IMR-90 (cell line): ENCODE results near the gene SPINT3. TPM values are rescaled to one million over a fixed set of nuclear protein-coding genes. Genes with fewer than 3 reads are reported as not detected.
A peak's percentile ranks its signal among the peaks of the same experiment; 100 is the strongest.
"Not testable (repeated sequence)": the region's sequence is repeated elsewhere in the genome, so short reads cannot be mapped to it uniquely, and the experiment has no call there.

Experiments
- ATAC-seq: fragments of 200-7000 bp; cut with Tn5 transposase; 2 replicates; pipeline ENCODE4 v1.9.1; 2020; ENCODE audit warnings: low read depth, mild to moderate bottlenecking, moderate library complexity
- BruUV-seq: library from RNA; stranded (reverse); fragments of 400-500 nt; replicated peaks from 2 replicates; lab custom pipeline; 2021; lab: Mats Ljungman, UMichigan
- CTCF ChIA-PET: fragments of 300-600 bp; formaldehyde crosslinking; extraction: SDS; loops from one replicate; lab custom pipeline; 2021; ENCODE audit warnings: antibody characterized with exemption; lab: Yijun Ruan, JAX
- POLR2A ChIA-PET: fragments of 300-600 bp; sonication (Branson Sonifier 250); formaldehyde crosslinking; loops from one replicate; lab custom pipeline; 2022; ENCODE audit warnings: antibody characterized with exemption; ENCODE audit not compliant: unreplicated experiment; lab: Charles Lee
- DNase-seq: peaks from one replicate; pipeline ENCODE4 v3.0.0; 2013
- H2AFZ ChIP-seq: replicated peaks from 2 replicates; pipeline ENCODE3; 2013; ENCODE audit warnings: low read length, mild to moderate bottlenecking; ENCODE audit not compliant: poor library complexity
- H2AK5ac ChIP-seq: 2 replicates; pipeline ENCODE4 v1.6.1; 2013; ENCODE audit warnings: low read depth, low read length, inconsistent platforms
- H2AK9ac ChIP-seq: replicated peaks from 2 replicates; pipeline ENCODE3; 2013; ENCODE audit warnings: mild to moderate bottlenecking, low read depth, low read length, moderate library complexity; ENCODE audit not compliant: poor library complexity
- H2BK120ac ChIP-seq: 2 replicates; pipeline ENCODE4 v1.6.1; 2013; ENCODE audit warnings: low read depth, low read length, inconsistent platforms
- H2BK15ac ChIP-seq: 3 replicates; pipeline ENCODE4 v1.6.1; 2013; ENCODE audit warnings: low read depth, low read length, inconsistent platforms
- H2BK20ac ChIP-seq: 2 replicates; pipeline ENCODE4 v1.6.1; 2013; ENCODE audit warnings: low read depth, mild to moderate bottlenecking, inconsistent platforms, low read length, moderate library complexity
- H2BK5ac ChIP-seq: 2 replicates; pipeline ENCODE4 v1.6.1; 2013; ENCODE audit warnings: mild to moderate bottlenecking, low read depth, low read length, inconsistent platforms; ENCODE audit not compliant: poor library complexity, severe bottlenecking
- H3K14ac ChIP-seq: replicated peaks from 2 replicates; pipeline ENCODE4 v1.6.1; 2013; ENCODE audit warnings: low read depth, low read length, inconsistent platforms
- H3K18ac ChIP-seq: 2 replicates; pipeline ENCODE4 v1.6.1; 2013; ENCODE audit warnings: low read depth, low read length, control low read depth
- H3K23ac ChIP-seq: 2 replicates; pipeline ENCODE4 v1.6.1; 2013; ENCODE audit warnings: low read depth, low read length, inconsistent platforms
- H3K27ac ChIP-seq: 2 replicates; pipeline ENCODE4 v1.5.1; 2013; ENCODE audit warnings: mild to moderate bottlenecking, control low read depth, low read length; ENCODE audit not compliant: insufficient read depth
- H3K27me3 ChIP-seq: 2 replicates; pipeline ENCODE4 v1.6.1; 2013; ENCODE audit warnings: low read length; ENCODE audit not compliant: control insufficient read depth, insufficient read depth
- H3K36me3 ChIP-seq: 2 replicates; pipeline ENCODE4 v1.6.1; 2013; ENCODE audit warnings: low read length, mixed read lengths; ENCODE audit not compliant: control insufficient read depth, insufficient read depth
- H3K4ac ChIP-seq: 2 replicates; pipeline ENCODE4 v1.6.1; 2013; ENCODE audit warnings: low read depth, low read length, inconsistent platforms
- H3K4me1 ChIP-seq: 2 replicates; pipeline ENCODE4 v1.6.1; 2013; ENCODE audit warnings: low read length, mixed read lengths; ENCODE audit not compliant: control insufficient read depth, insufficient read depth
- H3K4me2 ChIP-seq: 2 replicates; pipeline ENCODE4 v1.6.1; 2013; ENCODE audit warnings: low read depth, mild to moderate bottlenecking, control low read depth, low read length, moderate library complexity
- H3K4me3 ChIP-seq: 2 replicates; pipeline ENCODE4 v1.5.1; 2013; ENCODE audit warnings: low read depth, mild to moderate bottlenecking, control low read depth, low read length, moderate library complexity; ENCODE audit not compliant: insufficient read depth
- H3K56ac ChIP-seq: 2 replicates; pipeline ENCODE4 v1.6.1; 2013; ENCODE audit warnings: low read length, inconsistent platforms; ENCODE audit not compliant: insufficient read depth; ENCODE audit errors: extremely low read depth
- H3K79me1 ChIP-seq, 2 experiments: 2 replicates each; pipeline ENCODE4 v1.6.1; 2013; ENCODE audit warnings: low read length in 2 of 2, inconsistent platforms in 1 of 2, low read depth in 1 of 2
- H3K9ac ChIP-seq: 2 replicates; pipeline ENCODE4 v1.6.1; 2013; ENCODE audit warnings: low read depth, low read length, control low read depth
- H3K9me1 ChIP-seq: 2 replicates; pipeline ENCODE4 v1.6.1; 2013; ENCODE audit warnings: low read length, inconsistent platforms; ENCODE audit not compliant: insufficient read depth
- H3K9me3 ChIP-seq: 2 replicates; pipeline ENCODE4 v1.6.1; 2013; ENCODE audit warnings: low read length; ENCODE audit not compliant: control insufficient read depth, insufficient read depth
- H4K20me1 ChIP-seq: 2 replicates; pipeline ENCODE4 v1.6.1; 2013; ENCODE audit warnings: low read length, inconsistent platforms; ENCODE audit not compliant: insufficient read depth
- H4K5ac ChIP-seq: 2 replicates; pipeline ENCODE4 v1.6.1; 2013; ENCODE audit warnings: mild to moderate bottlenecking, low read depth, low read length, control low read depth
- H4K8ac ChIP-seq, 2 experiments: 2 replicates each; pipeline ENCODE4 v1.6.1; 2013; ENCODE audit warnings: low read depth in 2 of 2, low read length in 2 of 2, control low read depth in 1 of 2, inconsistent platforms in 1 of 2
- H4K91ac ChIP-seq: 2 replicates; pipeline ENCODE4 v1.6.1; 2013; ENCODE audit warnings: low read depth, low read length, inconsistent platforms; ENCODE audit not compliant: insufficient read depth
- BHLHE40 ChIP-seq: fragments of 150-350 bp; IDR thresholded peaks from 2 replicates; pipeline ENCODE4 v1.6.1; 2016; ENCODE audit warnings: mild to moderate bottlenecking, low read depth, low read length
- FOS ChIP-seq: fragments of 150-350 bp; IDR thresholded peaks from 2 replicates; pipeline ENCODE4 v1.6.1; 2016; ENCODE audit warnings: low read depth, low read length
- MXI1 ChIP-seq: IDR thresholded peaks from 2 replicates; pipeline ENCODE4 v1.6.1; 2012; ENCODE audit warnings: low read depth, mild to moderate bottlenecking, low read length, moderate library complexity, borderline replicate concordance
- POLR2A ChIP-seq: IDR thresholded peaks from 2 replicates; pipeline ENCODE4 v1.6.1; 2012; ENCODE audit warnings: mild to moderate bottlenecking, low read depth, low read length
- WGBS, 2 experiments: methylation state at CpG; one replicate each; pipeline versions ENCODE4 v1.1.5 to v1.1.7; 2013; ENCODE audit warnings: missing lambda C conversion rate in 2 of 2; ENCODE audit not compliant: insufficient read length in 1 of 2; ENCODE audit errors: extremely low coverage in 2 of 2; 5-methylcytosine and 5-hydroxymethylcytosine counted together
- dilution Hi-C: fragments of 300-500 bp; cut with HindIII; formaldehyde crosslinking; loops from one replicate; pipeline ENCODE4 v1.14.3; 2018; ENCODE audit warnings: low sequenced_read_pairs; ENCODE audit not compliant: unreplicated experiment
- in situ Hi-C: fragments of 300-500 bp; cut with MboI; formaldehyde crosslinking; loops from 3 replicates; pipeline ENCODE4 v1.14.3; 2019; ENCODE audit warnings: low sequenced_read_pairs, inconsistent platforms, mixed read lengths
- intact Hi-C: fragments of 100-400 bp; cut with micrococcal nuclease; formaldehyde crosslinking; loops from 2 replicates; pipeline ENCODE4 v1.10.0; 2022
- polyA plus RNA-seq, 3 experiments: library from polyadenylated mRNA; depleted of rRNA; stranded (reverse); fragments of >200 nt; gene quantifications; 2 replicates each; pipeline ENCODE4 v1.2.3, GENCODE V29; 2012; ENCODE audit warnings: low replicate concordance in 1 of 3
- total RNA-seq: library from RNA; depleted of rRNA; stranded (reverse); fragments of >200 nt; gene quantifications from 2 replicates; pipeline ENCODE4 v1.2.3, GENCODE V29; 2012
- TF ChIP-seq, protein P1 (sequence below): fragments of 150-350 bp; IDR thresholded peaks from 2 replicates; pipeline ENCODE4 v1.6.1; 2016; ENCODE audit warnings: low read depth, mild to moderate bottlenecking, low read length, moderate library complexity, borderline replicate concordance

SPINT3 gene
- total and polyA plus RNA-seq, 2 of the 4 experiments (the other 2 are of a cell fraction) = not detected

DNA sequence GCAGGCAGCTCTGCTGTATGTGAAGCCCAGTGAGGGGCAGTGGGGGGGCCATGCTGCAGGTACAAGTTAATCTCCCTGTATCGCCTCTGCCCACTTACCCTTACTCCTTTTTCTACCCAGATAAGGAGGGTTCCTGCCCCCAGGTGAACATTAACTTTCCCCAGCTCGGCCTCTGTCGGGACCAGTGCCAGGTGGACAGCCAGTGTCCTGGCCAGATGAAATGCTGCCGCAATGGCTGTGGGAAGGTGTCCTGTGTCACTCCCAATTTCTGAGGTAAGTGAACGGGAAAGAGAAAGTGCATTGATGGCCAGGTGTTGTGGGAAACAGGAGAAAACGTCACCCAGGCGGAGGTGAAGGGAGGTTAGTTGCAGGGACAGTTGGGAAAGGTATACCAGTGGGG, 35.6 kb downstream of the SPINT3 start:
- Histone ChIP-seq H4K91ac (no peak overlapping the region), H3K4me3 (no peak overlapping the region), H3K4ac (no peak overlapping the region), H4K8ac (no peak overlapping the region), H2AK9ac (no peak overlapping the region), H3K79me1 (no peaks in the 10 kb centered on the region), H3K4me1 (no peaks in the 10 kb centered on the region), H3K23ac (no peak overlapping the region), H3K9me3 (no peaks in the 10 kb centered on the region), H2AFZ (peak overlapping the region; percentile 21), H2BK15ac (no peak overlapping the region), H3K27me3 (peaks cover 5% of the 10 kb centered on the region), H3K27ac (no peak overlapping the region), H3K56ac (no peak overlapping the region), H2BK20ac (no peak overlapping the region), H2BK120ac (no peak overlapping the region), H2AK5ac (no peak overlapping the region), H3K14ac (no peak overlapping the region), H3K18ac (no peak overlapping the region), H3K9ac (no peak overlapping the region), H4K5ac (no peak overlapping the region), H2BK5ac (no peak overlapping the region), H3K36me3 (no peaks in the 10 kb centered on the region), H3K9me1 (no peaks in the 10 kb centered on the region), H4K20me1 (no peaks in the 10 kb centered on the region), H3K4me2 (no peak overlapping the region)
- DNase-seq (no peak), ATAC-seq (no peak)
- no TSS peak for BruUV-seq
- 73% methylated on average over 5 of the region's 7 CpGs; no CpG with 5 or more reads in 1 of the 2 experiments for WGBS, 2 experiments
- CTCF ChIA-PET = no interaction called here
- intact Hi-C loops = no loop called here
- TF ChIP-seq BHLHE40 (no peak), FOS (no peak), POLR2A (no peak), MXI1 (no peak)
- TF ChIP-seq, protein P1, sequence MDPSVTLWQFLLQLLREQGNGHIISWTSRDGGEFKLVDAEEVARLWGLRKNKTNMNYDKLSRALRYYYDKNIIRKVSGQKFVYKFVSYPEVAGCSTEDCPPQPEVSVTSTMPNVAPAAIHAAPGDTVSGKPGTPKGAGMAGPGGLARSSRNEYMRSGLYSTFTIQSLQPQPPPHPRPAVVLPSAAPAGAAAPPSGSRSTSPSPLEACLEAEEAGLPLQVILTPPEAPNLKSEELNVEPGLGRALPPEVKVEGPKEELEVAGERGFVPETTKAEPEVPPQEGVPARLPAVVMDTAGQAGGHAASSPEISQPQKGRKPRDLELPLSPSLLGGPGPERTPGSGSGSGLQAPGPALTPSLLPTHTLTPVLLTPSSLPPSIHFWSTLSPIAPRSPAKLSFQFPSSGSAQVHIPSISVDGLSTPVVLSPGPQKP = no peak
- in situ Hi-C loops = no loop called here
- POLR2A ChIA-PET = no interaction called here
- dilution Hi-C loops = no loop called here

DNA sequence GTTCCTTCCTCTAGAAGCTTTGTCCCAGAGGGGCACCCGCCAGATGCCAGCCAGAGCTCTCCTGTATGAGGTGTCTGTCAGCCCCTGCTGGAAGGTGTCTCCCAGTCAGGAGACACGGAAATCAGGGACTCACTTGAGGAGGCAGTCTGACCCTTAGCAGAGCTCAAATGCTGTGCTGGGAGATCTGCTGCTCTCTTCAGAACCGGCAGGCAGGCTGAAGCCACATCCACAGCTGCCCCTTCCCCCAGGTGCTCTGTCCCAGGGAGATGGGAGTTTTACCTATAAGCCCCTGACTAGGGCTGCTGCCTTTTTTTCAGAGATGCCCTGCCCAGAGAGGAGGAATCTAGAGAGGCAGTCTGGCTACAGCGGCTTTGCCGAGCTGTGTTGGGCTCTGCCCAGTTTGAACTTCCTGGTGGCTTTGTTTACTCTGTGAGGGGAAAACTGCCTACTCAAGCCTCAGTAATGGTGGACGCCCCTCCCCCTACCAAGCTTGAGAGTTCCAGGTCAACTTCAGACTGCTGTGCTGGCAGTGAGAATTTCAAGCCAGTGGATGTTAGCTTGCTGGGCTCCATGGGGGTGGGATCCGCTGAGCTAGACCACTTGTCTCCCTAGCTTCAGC, 37.8 kb downstream of the SPINT3 start:
- H4K20me1 ChIP-seq, H3K27ac ChIP-seq, H2BK120ac ChIP-seq, H2BK15ac ChIP-seq, H2AK9ac ChIP-seq, CTCF ChIA-PET, H2BK5ac ChIP-seq, H3K4me2 ChIP-seq, dilution Hi-C loops, ATAC-seq, BruUV-seq, H3K18ac ChIP-seq, H3K9me1 ChIP-seq, intact Hi-C loops, H4K5ac ChIP-seq, H3K27me3 ChIP-seq, H3K79me1 ChIP-seq, H3K14ac ChIP-seq, DNase-seq, H2BK20ac ChIP-seq, H3K4ac ChIP-seq, H4K91ac ChIP-seq, H2AFZ ChIP-seq, in situ Hi-C loops, H3K9me3 ChIP-seq, H2AK5ac ChIP-seq, H3K36me3 ChIP-seq, H3K9ac ChIP-seq, H3K23ac ChIP-seq, H3K4me3 ChIP-seq, H3K4me1 ChIP-seq, H4K8ac ChIP-seq, H3K56ac ChIP-seq, POLR2A ChIA-PET: not testable (repeated sequence)
- 71% methylated on average over 1 of the region's 7 CpGs; no CpG with 5 or more reads in 1 of the 2 experiments for WGBS, 2 experiments
